Measurements from ENCODE around the gene JAM3. TPM values are rescaled to one million over a fixed set of nuclear protein-coding genes. Genes with fewer than 3 reads are reported as not detected.

Gene JAM3
- total RNA-seq, 4 donors from 2014 or later: 84.2 to 122 (median 96.5) TPM

DNA sequence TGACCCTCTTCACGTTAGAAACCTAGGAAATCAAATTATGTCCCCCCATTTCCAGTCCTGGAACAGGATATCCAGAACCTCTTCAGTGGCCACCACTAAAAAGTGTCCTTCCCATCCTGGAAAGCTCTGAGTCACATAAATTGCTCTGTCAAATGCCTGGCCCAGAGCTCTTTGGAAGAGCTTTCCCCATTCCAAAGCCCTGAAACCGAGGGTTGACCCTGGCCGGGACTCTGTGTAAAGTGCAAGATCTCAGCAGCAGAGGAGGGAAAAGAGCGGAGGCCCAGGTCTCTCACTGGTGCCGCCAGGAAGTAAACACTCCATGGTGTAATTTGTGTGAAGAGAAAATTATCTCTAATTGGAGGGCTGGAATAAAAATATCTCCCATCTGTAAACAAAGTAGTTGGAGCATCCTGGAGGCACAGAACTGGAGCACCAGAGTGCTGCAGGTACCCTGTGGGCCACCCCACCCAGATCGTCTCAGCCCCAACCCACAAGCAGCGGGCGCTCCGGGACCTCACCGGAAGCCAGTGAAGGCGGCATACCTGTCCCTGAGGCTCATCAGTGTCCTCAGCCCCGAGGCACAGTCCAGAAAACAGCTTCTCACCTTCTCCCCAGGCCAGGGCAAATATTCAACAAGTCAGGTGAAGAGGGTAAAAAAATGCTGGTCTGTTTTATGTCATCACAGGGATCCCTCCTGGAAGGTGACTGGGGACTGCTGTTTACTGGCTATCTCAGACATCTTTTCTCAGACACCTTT, 4.7 kb upstream of the JAM3 start:
- Histone ChIP-seq H3K4me1 (peaks cover 0 to 5% (median 4%) of the 10 kb centered on the region in 4 donors), H3K9me3 (no peaks in the 10 kb centered on the region), H3K27me3 (no peaks in the 10 kb centered on the region), H3K27ac (replicated peaks in 1 of 4) (no peak overlapping the region), H3K4me3 (no peak overlapping the region), H3K36me3 (no peaks in the 10 kb centered on the region)
- TF ChIP-seq, protein P1, sequence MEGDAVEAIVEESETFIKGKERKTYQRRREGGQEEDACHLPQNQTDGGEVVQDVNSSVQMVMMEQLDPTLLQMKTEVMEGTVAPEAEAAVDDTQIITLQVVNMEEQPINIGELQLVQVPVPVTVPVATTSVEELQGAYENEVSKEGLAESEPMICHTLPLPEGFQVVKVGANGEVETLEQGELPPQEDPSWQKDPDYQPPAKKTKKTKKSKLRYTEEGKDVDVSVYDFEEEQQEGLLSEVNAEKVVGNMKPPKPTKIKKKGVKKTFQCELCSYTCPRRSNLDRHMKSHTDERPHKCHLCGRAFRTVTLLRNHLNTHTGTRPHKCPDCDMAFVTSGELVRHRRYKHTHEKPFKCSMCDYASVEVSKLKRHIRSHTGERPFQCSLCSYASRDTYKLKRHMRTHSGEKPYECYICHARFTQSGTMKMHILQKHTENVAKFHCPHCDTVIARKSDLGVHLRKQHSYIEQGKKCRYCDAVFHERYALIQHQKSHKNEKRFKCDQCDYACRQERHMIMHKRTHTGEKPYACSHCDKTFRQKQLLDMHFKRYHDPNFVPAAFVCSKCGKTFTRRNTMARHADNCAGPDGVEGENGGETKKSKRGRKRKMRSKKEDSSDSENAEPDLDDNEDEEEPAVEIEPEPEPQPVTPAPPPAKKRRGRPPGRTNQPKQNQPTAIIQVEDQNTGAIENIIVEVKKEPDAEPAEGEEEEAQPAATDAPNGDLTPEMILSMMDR (IDR thresholded peaks at IDR 0.05): no peak
- no peak for TF ChIP-seq EP300 (IDR thresholded peaks at IDR 0.05)
- no peak for TF ChIP-seq POLR2AphosphoS5 (IDR thresholded peaks at IDR 0.05)
- no peak for TF ChIP-seq POLR2A (IDR thresholded peaks at IDR 0.05; ENCODE audit: low read depth)
- 88% methylated on average over 12 of the region's 12 CpGs for WGBS
- DNase-seq (ENCODE audit: extremely low spot score): peak; percentile 72
- intact Hi-C loops (cut with DNase I): no loop called here

DNA sequence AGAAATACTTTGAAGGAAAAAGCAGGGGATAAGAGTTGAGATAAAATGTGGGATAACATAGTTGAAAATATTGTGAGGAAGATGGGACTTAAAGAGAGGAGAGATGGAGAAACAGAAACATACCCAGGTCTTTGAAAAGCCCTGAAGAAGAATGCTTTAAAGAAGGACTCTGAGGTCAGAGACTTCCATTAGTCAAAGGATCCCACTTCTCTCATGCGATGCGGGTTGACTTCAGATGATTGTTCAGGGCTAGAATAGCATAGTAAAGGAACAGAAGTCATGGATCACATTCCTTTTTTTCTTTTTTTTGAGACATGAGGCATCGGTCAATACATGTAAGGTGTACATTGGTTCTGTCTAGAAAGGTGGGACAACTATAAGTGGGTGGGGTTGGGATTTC, 3.5 kb upstream of the JAM3 start:
- Histone ChIP-seq H3K9me3 (no peaks in the 10 kb centered on the region), H3K27ac (replicated peaks in 1 of 4) (no peak overlapping the region), H3K4me1 (peaks cover 11 to 17% (median 14%) of the 10 kb centered on the region in 4 donors), H3K36me3 (no peaks in the 10 kb centered on the region), H3K4me3 (no peak overlapping the region), H3K27me3 (no peaks in the 10 kb centered on the region)
- intact Hi-C loops (cut with DNase I): loop anchor here (5.0 kb wide), 1 partner anchor 62 kb away; no protein-coding TSS in a partner anchor
- no peak for TF ChIP-seq EP300 (IDR thresholded peaks at IDR 0.05)
- 95% methylated on average over 3 of the region's 3 CpGs for WGBS
- DNase-seq (ENCODE audit: extremely low spot score): no peak

DNA sequence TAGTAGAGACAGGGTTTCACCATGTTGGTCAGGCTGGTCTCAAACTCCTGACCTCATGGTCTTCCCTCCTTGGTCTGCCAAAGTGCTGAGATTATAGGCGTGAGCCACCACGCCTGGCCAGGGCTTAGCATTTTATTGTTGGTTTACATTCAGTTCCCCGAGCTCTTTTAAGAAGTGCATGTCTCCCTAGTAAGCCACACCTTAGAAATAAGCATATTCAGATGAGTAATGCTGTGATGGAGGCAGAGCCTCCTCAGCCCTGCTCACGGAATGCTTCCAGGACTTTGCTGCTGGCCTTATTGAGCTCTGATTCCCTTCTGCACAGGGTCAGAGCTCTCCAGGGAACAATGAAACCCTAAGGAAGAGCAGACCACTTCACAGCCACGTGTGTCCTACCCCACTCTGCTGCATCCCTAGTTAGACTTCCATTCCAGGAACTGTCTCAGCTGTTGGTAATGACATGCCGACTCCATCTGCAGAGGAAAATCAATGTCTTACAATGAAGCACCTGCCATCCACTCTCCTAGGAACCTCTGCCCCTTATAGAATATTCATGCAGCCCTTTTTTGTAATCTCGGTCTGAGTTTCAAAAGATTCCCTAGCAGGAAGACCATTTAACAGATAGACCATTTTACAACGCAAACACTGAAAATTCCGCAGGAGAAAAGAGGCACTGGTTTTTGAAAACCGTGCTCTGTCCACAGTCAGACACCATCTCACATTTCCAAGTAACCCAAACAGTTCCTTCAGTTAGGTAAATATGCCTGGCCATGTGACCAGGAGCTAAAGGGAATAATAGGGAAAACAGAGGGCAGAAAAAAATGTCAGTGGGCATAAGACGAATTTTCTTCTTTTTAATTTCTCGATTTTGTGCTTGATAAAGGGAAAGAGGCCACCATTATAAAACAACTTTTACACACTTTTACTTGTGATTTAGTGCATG, 1.7 kb upstream of the JAM3 start:
- Histone ChIP-seq H3K27ac (replicated peaks in 1 of 4) (no peak overlapping the region), H3K4me3 (no peak overlapping the region), H3K4me1 (peaks cover 11 to 34% (median 31%) of the 10 kb centered on the region in 4 donors), H3K36me3 (no peaks in the 10 kb centered on the region), H3K9me3 (no peaks in the 10 kb centered on the region), H3K27me3 (no peaks in the 10 kb centered on the region)
- intact Hi-C loops (cut with DNase I): loop anchor here (5.0 kb wide), 1 partner anchor 60 kb away; no protein-coding TSS in a partner anchor
- no peak for TF ChIP-seq POLR2A (IDR thresholded peaks at IDR 0.05; ENCODE audit: low read depth)
- no peak for TF ChIP-seq EP300 (IDR thresholded peaks at IDR 0.05)
- TF ChIP-seq, protein P1 (IDR thresholded peaks at IDR 0.05): no peak
- no peak for TF ChIP-seq POLR2AphosphoS5 (IDR thresholded peaks at IDR 0.05)
- peak; percentile 62 for DNase-seq (ENCODE audit: extremely low spot score)
- WGBS: 61% methylated on average over 12 of the region's 12 CpGs

DNA sequence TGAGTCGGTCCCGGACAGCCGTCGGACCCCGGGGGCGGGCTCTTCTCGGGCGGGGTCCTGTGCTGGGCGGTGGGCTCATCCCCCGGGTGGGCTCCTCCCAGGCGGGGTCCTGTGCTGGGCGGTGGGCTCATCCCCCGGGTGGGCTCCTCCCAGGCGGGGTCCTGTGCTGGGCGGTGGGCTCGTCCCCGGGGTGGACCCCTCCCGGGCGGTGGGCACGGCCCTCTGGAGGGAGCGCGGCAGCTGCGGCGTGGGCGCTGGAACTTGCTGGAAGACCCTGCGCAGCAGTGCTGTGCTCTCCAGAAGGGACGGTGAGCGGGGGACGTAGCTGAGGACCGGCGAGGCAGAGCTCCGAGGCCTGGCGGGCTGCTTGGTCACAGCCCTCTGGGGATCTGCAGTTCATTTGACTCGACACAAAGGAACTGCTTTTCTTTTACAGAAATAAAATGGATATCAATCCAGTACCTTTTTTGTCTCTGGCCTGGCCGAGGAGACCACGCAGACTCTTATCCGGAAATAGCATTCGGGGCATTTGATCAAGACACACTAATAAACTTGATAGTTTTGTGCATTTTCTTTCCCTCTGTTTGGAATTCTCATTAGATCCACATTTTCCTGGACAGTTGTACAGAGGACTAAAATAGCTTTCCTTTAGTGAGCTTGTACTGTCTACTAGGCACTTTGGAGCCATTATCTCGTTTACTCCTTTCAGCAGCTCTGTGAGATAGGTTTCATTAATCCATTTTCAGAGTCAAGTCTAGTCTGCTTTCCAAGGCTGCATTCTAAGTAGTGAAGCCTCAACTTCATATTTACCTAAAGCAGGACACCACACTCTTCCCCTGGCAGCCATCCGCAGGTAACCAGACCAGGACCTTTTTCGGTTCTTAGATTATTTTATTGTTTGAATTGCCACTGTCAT, 812 bp downstream of the JAM3 start:
- intact Hi-C loops (cut with DNase I): loop anchor here (2.0 to 5.0 kb wide), 3 partner anchors 48 to 69 kb away; no protein-coding TSS in a partner anchor
- no peaks in the 10 kb centered on the region for H3K27me3 ChIP-seq
- H3K27ac ChIP-seq (replicated peaks in 1 of 4): peak overlapping the region; percentile 91 to 98 (median 95)
- no peaks in the 10 kb centered on the region for H3K9me3 ChIP-seq
- peak overlapping the region; percentile 79 to 89 (median 84) for H3K4me3 ChIP-seq
- H3K4me1 ChIP-seq: peaks cover 14 to 57% (median 47%) of the 10 kb centered on the region in 4 donors
- peak; percentile 88 for DNase-seq (ENCODE audit: extremely low spot score)
- no peaks in the 10 kb centered on the region for H3K36me3 ChIP-seq
- peak in 1 of 2 donors; percentile 23 for TF ChIP-seq POLR2AphosphoS5 (IDR thresholded peaks at IDR 0.05)
- no peak for TF ChIP-seq POLR2A (IDR thresholded peaks at IDR 0.05; ENCODE audit: low read depth)
- no peak for TF ChIP-seq EP300 (IDR thresholded peaks at IDR 0.05)
- WGBS: 21% methylated on average over 22 of the region's 41 CpGs

DNA sequence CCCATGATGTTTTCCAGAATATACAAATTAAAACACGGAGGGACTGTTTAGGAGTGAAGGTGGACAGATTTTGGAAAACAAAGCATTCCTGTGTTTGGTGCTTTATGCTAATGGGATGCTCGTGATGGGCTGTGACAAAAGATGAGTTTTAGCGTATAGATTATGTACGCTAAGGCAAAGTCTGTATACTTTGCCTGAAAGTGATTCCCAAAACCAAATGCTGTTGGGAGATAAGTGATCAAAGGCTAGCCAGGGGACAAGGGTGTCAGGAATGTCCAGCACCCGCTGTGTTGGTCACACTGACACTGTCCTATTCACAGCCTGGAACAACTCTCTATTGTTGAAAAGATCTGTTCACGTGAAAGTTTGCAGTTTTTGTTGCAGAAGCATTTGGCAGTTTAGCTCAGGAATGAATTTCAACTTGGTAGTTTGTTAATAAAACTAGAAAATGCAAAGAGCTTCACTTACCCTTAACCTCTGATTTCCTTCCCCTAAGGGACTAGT, 1.5 kb downstream of the JAM3 start:
- intact Hi-C loops (cut with DNase I): loop anchor here (2.0 to 5.0 kb wide), 2 partner anchors 47 to 68 kb away; no protein-coding TSS in a partner anchor
- TF ChIP-seq POLR2AphosphoS5 (IDR thresholded peaks at IDR 0.05) (no peak), EP300 (IDR thresholded peaks at IDR 0.05) (no peak)
- H3K4me1 ChIP-seq: peaks cover 14 to 59% (median 47%) of the 10 kb centered on the region in 4 donors
- H3K27me3 ChIP-seq: no peaks in the 10 kb centered on the region
- H3K9me3 ChIP-seq: no peaks in the 10 kb centered on the region
- WGBS: 66% methylated on average over 6 of the region's 6 CpGs
- H3K27ac ChIP-seq (replicated peaks in 1 of 4): peak overlapping the region; percentile 91 to 98 (median 95)
- H3K36me3 ChIP-seq: no peaks in the 10 kb centered on the region
- peak; percentile 75 for DNase-seq (ENCODE audit: extremely low spot score)
- H3K4me3 ChIP-seq: peak overlapping the region in 1 of 4 donors; percentile 89

All from esophagus muscularis mucosa (tissue), 4 donors.